NCI-H1105 (cell line): ENCODE data around the gene OSGEPL1.
"Not testable (repeated sequence)": the region's sequence is repeated elsewhere in the genome, so short reads cannot be mapped to it uniquely, and the experiment has no call there.

ENCODE experiments used
- DNase-seq: peaks from one replicate; lab custom pipeline; 2025; lab: John Stamatoyannopoulos, UW

The OSGEPL1 gene

GRCh38 chr2:189762551-189763298 is at the start of gene OSGEPL1:
Gene OSGEPL1, minus strand, starts transcription at chr2:189762792. Its CDS starts 1,152 bp downstream, at chr2:189761640.
- peak; percentile 90 for DNase-seq

GRCh38 chr2:189803431-189803830 is 40.8 kb upstream of the OSGEPL1 start:
- no peak for DNase-seq

- no peak for DNase-seq
These were observed 39.9 kb upstream of the OSGEPL1 start for GRCh38 chr2:189802396-189802912.

GRCh38 chr2:189799531-189799930 is 36.9 kb upstream of the OSGEPL1 start:
- no peak for DNase-seq

- DNase-seq, result no peak
These were observed 36.4 kb upstream of the OSGEPL1 start for GRCh38 chr2:189799030-189799331.

- no peak for DNase-seq
These were observed 35.9 kb upstream of the OSGEPL1 start for GRCh38 chr2:189798312-189799029.

GRCh38 chr2:189797902-189798301 is 35.3 kb upstream of the OSGEPL1 start:
- DNase-seq, result no peak

- no peak for DNase-seq
These were observed 31.7 kb upstream of the OSGEPL1 start for GRCh38 chr2:189794310-189794709.

GRCh38 chr2:189791338-189792042 is 28.9 kb upstream of the OSGEPL1 start:
- DNase-seq, result no peak

- DNase-seq, result peak; percentile 90
These were observed 21.6 kb upstream of the OSGEPL1 start, which contains the start of the genes ORMDL1 and PMS1 for GRCh38 chr2:189783927-189784867. Gene ORMDL1, minus strand, starts transcription at chr2:189784339. Its CDS starts 1,744 bp downstream, at chr2:189782595. Gene PMS1, plus strand, starts transcription at chr2:189784450. Its CDS starts 7,360 bp downstream, at chr2:189791810.

- no peak for DNase-seq
These were observed 20.9 kb upstream of the OSGEPL1 start for GRCh38 chr2:189783451-189783926.

- no peak for DNase-seq
These were observed 19.7 kb upstream of the OSGEPL1 start for GRCh38 chr2:189782221-189782671.

- DNase-seq, result no peak
These were observed 9.6 kb upstream of the OSGEPL1 start for GRCh38 chr2:189772212-189772611.

GRCh38 chr2:189770590-189771322 is 8.2 kb upstream of the OSGEPL1 start:
- DNase-seq, result no peak

- no peak for DNase-seq
These were observed 1.5 kb upstream of the OSGEPL1 start for GRCh38 chr2:189763908-189764661.

GRCh38 chr2:189762229-189762550 is 402 bp downstream of the OSGEPL1 start:
- no peak for DNase-seq

GRCh38 chr2:189760154-189760553 is 2.4 kb downstream of the OSGEPL1 start:
- DNase-seq, result not testable (repeated sequence)

GRCh38 chr2:189756311-189756952 is 6.2 kb downstream of the OSGEPL1 start:
- no peak for DNase-seq

GRCh38 chr2:189751080-189751658 is 11.4 kb downstream of the OSGEPL1 start:
- no peak for DNase-seq
